IMR-90 (cell line): ENCODE data around the gene MAPK8IP1. TPM values are rescaled to one million over a fixed set of nuclear protein-coding genes. Genes with fewer than 3 reads are reported as not detected.

Experiments
- ATAC-seq: fragments of 200-7000 bp; cut with Tn5 transposase; 2 replicates; pipeline ENCODE4 v1.9.1; 2020; ENCODE audit warnings: low read depth, mild to moderate bottlenecking, moderate library complexity
- BruUV-seq: library from RNA; stranded (reverse); fragments of 400-500 nt; replicated peaks from 2 replicates; lab custom pipeline; 2021; lab: Mats Ljungman, UMichigan
- CTCF ChIA-PET: fragments of 300-600 bp; formaldehyde crosslinking; extraction: SDS; loops from one replicate; lab custom pipeline; 2021; ENCODE audit warnings: antibody characterized with exemption; lab: Yijun Ruan, JAX
- POLR2A ChIA-PET: fragments of 300-600 bp; sonication (Branson Sonifier 250); formaldehyde crosslinking; loops from one replicate; lab custom pipeline; 2022; ENCODE audit warnings: antibody characterized with exemption; ENCODE audit not compliant: unreplicated experiment; lab: Charles Lee
- DNase-seq: peaks from one replicate; pipeline ENCODE4 v3.0.0; 2013
- H2AFZ ChIP-seq: replicated peaks from 2 replicates; pipeline ENCODE3; 2013; ENCODE audit warnings: low read length, mild to moderate bottlenecking; ENCODE audit not compliant: poor library complexity
- H2AK5ac ChIP-seq: 2 replicates; pipeline ENCODE4 v1.6.1; 2013; ENCODE audit warnings: low read depth, low read length, inconsistent platforms
- H2AK9ac ChIP-seq: replicated peaks from 2 replicates; pipeline ENCODE3; 2013; ENCODE audit warnings: mild to moderate bottlenecking, low read depth, low read length, moderate library complexity; ENCODE audit not compliant: poor library complexity
- H2BK120ac ChIP-seq: 2 replicates; pipeline ENCODE4 v1.6.1; 2013; ENCODE audit warnings: low read depth, low read length, inconsistent platforms
- H2BK15ac ChIP-seq: 3 replicates; pipeline ENCODE4 v1.6.1; 2013; ENCODE audit warnings: low read depth, low read length, inconsistent platforms
- H2BK20ac ChIP-seq: 2 replicates; pipeline ENCODE4 v1.6.1; 2013; ENCODE audit warnings: low read depth, mild to moderate bottlenecking, inconsistent platforms, low read length, moderate library complexity
- H2BK5ac ChIP-seq: 2 replicates; pipeline ENCODE4 v1.6.1; 2013; ENCODE audit warnings: mild to moderate bottlenecking, low read depth, low read length, inconsistent platforms; ENCODE audit not compliant: poor library complexity, severe bottlenecking
- H3K14ac ChIP-seq: replicated peaks from 2 replicates; pipeline ENCODE4 v1.6.1; 2013; ENCODE audit warnings: low read depth, low read length, inconsistent platforms
- H3K18ac ChIP-seq: 2 replicates; pipeline ENCODE4 v1.6.1; 2013; ENCODE audit warnings: low read depth, low read length, control low read depth
- H3K23ac ChIP-seq: 2 replicates; pipeline ENCODE4 v1.6.1; 2013; ENCODE audit warnings: low read depth, low read length, inconsistent platforms
- H3K27ac ChIP-seq: 2 replicates; pipeline ENCODE4 v1.5.1; 2013; ENCODE audit warnings: mild to moderate bottlenecking, control low read depth, low read length; ENCODE audit not compliant: insufficient read depth
- H3K27me3 ChIP-seq: 2 replicates; pipeline ENCODE4 v1.6.1; 2013; ENCODE audit warnings: low read length; ENCODE audit not compliant: control insufficient read depth, insufficient read depth
- H3K36me3 ChIP-seq: 2 replicates; pipeline ENCODE4 v1.6.1; 2013; ENCODE audit warnings: low read length, mixed read lengths; ENCODE audit not compliant: control insufficient read depth, insufficient read depth
- H3K4ac ChIP-seq: 2 replicates; pipeline ENCODE4 v1.6.1; 2013; ENCODE audit warnings: low read depth, low read length, inconsistent platforms
- H3K4me1 ChIP-seq: 2 replicates; pipeline ENCODE4 v1.6.1; 2013; ENCODE audit warnings: low read length, mixed read lengths; ENCODE audit not compliant: control insufficient read depth, insufficient read depth
- H3K4me2 ChIP-seq: 2 replicates; pipeline ENCODE4 v1.6.1; 2013; ENCODE audit warnings: low read depth, mild to moderate bottlenecking, control low read depth, low read length, moderate library complexity
- H3K4me3 ChIP-seq: 2 replicates; pipeline ENCODE4 v1.5.1; 2013; ENCODE audit warnings: low read depth, mild to moderate bottlenecking, control low read depth, low read length, moderate library complexity; ENCODE audit not compliant: insufficient read depth
- H3K56ac ChIP-seq: 2 replicates; pipeline ENCODE4 v1.6.1; 2013; ENCODE audit warnings: low read length, inconsistent platforms; ENCODE audit not compliant: insufficient read depth; ENCODE audit errors: extremely low read depth
- H3K79me1 ChIP-seq, 2 experiments: 2 replicates each; pipeline ENCODE4 v1.6.1; 2013; ENCODE audit warnings: low read length in 2 of 2, inconsistent platforms in 1 of 2, low read depth in 1 of 2
- H3K9ac ChIP-seq: 2 replicates; pipeline ENCODE4 v1.6.1; 2013; ENCODE audit warnings: low read depth, low read length, control low read depth
- H3K9me1 ChIP-seq: 2 replicates; pipeline ENCODE4 v1.6.1; 2013; ENCODE audit warnings: low read length, inconsistent platforms; ENCODE audit not compliant: insufficient read depth
- H3K9me3 ChIP-seq: 2 replicates; pipeline ENCODE4 v1.6.1; 2013; ENCODE audit warnings: low read length; ENCODE audit not compliant: control insufficient read depth, insufficient read depth
- H4K20me1 ChIP-seq: 2 replicates; pipeline ENCODE4 v1.6.1; 2013; ENCODE audit warnings: low read length, inconsistent platforms; ENCODE audit not compliant: insufficient read depth
- H4K5ac ChIP-seq: 2 replicates; pipeline ENCODE4 v1.6.1; 2013; ENCODE audit warnings: mild to moderate bottlenecking, low read depth, low read length, control low read depth
- H4K8ac ChIP-seq, 2 experiments: 2 replicates each; pipeline ENCODE4 v1.6.1; 2013; ENCODE audit warnings: low read depth in 2 of 2, low read length in 2 of 2, control low read depth in 1 of 2, inconsistent platforms in 1 of 2
- H4K91ac ChIP-seq: 2 replicates; pipeline ENCODE4 v1.6.1; 2013; ENCODE audit warnings: low read depth, low read length, inconsistent platforms; ENCODE audit not compliant: insufficient read depth
- BHLHE40 ChIP-seq: fragments of 150-350 bp; IDR thresholded peaks from 2 replicates; pipeline ENCODE4 v1.6.1; 2016; ENCODE audit warnings: mild to moderate bottlenecking, low read depth, low read length
- ELK1 ChIP-seq: fragments of 150-350 bp; IDR thresholded peaks from 2 replicates; pipeline ENCODE4 v1.6.1; 2016; ENCODE audit warnings: low read depth, mild to moderate bottlenecking, low read length, moderate library complexity, borderline replicate concordance
- FOS ChIP-seq: fragments of 150-350 bp; IDR thresholded peaks from 2 replicates; pipeline ENCODE4 v1.6.1; 2016; ENCODE audit warnings: low read depth, low read length
- MXI1 ChIP-seq: IDR thresholded peaks from 2 replicates; pipeline ENCODE4 v1.6.1; 2012; ENCODE audit warnings: low read depth, mild to moderate bottlenecking, low read length, moderate library complexity, borderline replicate concordance
- POLR2A ChIP-seq: IDR thresholded peaks from 2 replicates; pipeline ENCODE4 v1.6.1; 2012; ENCODE audit warnings: mild to moderate bottlenecking, low read depth, low read length
- RAD21 ChIP-seq: IDR thresholded peaks from 2 replicates; pipeline ENCODE4 v1.6.1; 2012; ENCODE audit warnings: low read length, improper control_type of control experiment
- RCOR1 ChIP-seq: IDR thresholded peaks from 2 replicates; pipeline ENCODE4 v1.6.1; 2012; ENCODE audit warnings: mild to moderate bottlenecking, low read length, improper control_type of control experiment; ENCODE audit not compliant: insufficient replicate concordance
- SMC3 ChIP-seq: fragments of 150-350 bp; IDR thresholded peaks from 2 replicates; pipeline ENCODE4 v1.6.1; 2016; ENCODE audit warnings: low read depth, mild to moderate bottlenecking, antibody characterized with exemption, low read length, moderate library complexity
- WGBS, 2 experiments: methylation state at CpG; one replicate each; pipeline versions ENCODE4 v1.1.5 to v1.1.7; 2013; ENCODE audit warnings: missing lambda C conversion rate in 2 of 2; ENCODE audit not compliant: insufficient read length in 1 of 2; ENCODE audit errors: extremely low coverage in 2 of 2; 5-methylcytosine and 5-hydroxymethylcytosine counted together
- dilution Hi-C: fragments of 300-500 bp; cut with HindIII; formaldehyde crosslinking; loops from one replicate; pipeline ENCODE4 v1.14.3; 2018; ENCODE audit warnings: low sequenced_read_pairs; ENCODE audit not compliant: unreplicated experiment
- in situ Hi-C: fragments of 300-500 bp; cut with MboI; formaldehyde crosslinking; loops from 3 replicates; pipeline ENCODE4 v1.14.3; 2019; ENCODE audit warnings: low sequenced_read_pairs, inconsistent platforms, mixed read lengths
- intact Hi-C: fragments of 100-400 bp; cut with micrococcal nuclease; formaldehyde crosslinking; loops from 2 replicates; pipeline ENCODE4 v1.10.0; 2022
- polyA plus RNA-seq, 3 experiments: library from polyadenylated mRNA; depleted of rRNA; stranded (reverse); fragments of >200 nt; gene quantifications; 2 replicates each; pipeline ENCODE4 v1.2.3, GENCODE V29; 2012; ENCODE audit warnings: low replicate concordance in 1 of 3
- total RNA-seq: library from RNA; depleted of rRNA; stranded (reverse); fragments of >200 nt; gene quantifications from 2 replicates; pipeline ENCODE4 v1.2.3, GENCODE V29; 2012

Gene MAPK8IP1
- total and polyA plus RNA-seq, 2 of the 4 experiments (the other 2 are of a cell fraction): 6.5 to 9.6 TPM

GRCh38 chr11:45859661-45860140 is 25.8 kb upstream of the MAPK8IP1 start (continued):
- TF ChIP-seq ELK1: no peak
- TF ChIP-seq MXI1: peak; percentile 89

DNA sequence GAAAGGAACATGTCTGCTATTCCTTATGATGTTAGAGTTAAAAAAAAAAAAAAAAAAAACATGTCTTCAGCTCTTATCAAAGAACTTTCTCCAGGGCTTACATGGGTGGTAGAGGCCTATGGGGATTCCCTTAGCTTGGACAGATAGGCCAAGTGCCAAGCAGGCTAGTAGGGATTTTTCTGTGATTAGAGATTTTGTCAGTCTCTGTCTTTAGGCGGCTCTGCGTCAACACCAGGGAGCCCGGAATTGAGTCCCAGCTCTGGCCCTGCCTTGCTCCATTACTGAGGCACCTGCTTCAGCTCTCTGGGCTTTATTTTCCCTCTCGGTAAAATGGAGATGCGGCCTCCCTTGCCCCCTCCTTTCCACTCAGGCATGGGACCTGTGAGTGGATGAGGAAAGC is 25.1 kb upstream of the MAPK8IP1 start:
- POLR2A ChIA-PET: interaction anchor here (0.6 kb wide), 1 partner anchor 809 kb away, joined by 5 read pairs; no protein-coding TSS in a partner anchor
- H3K4me3 ChIP-seq: no peak overlapping the region
- H2BK20ac ChIP-seq: peak overlapping the region; percentile 81; the same call in 1 of the 2 replicates
- H3K27ac ChIP-seq: peak overlapping the region; percentile 97
- peaks cover 24% of the 10 kb centered on the region for H3K9me1 ChIP-seq
- DNase-seq (no peak), ATAC-seq (no peak)
- peak overlapping the region; percentile 71 for H3K56ac ChIP-seq
- H4K5ac ChIP-seq: peak overlapping the region; percentile 70
- peak overlapping the region; percentile 48; the same call in 1 of the 3 replicates for H2BK15ac ChIP-seq
- dilution Hi-C loops: no loop called here
- peak overlapping the region; percentile 37; the same call in 1 of the 2 replicates for H3K9ac ChIP-seq
- H3K9me3 ChIP-seq: no peaks in the 10 kb centered on the region
- H3K36me3 ChIP-seq: peaks cover 33% of the 10 kb centered on the region
- peak overlapping the region; percentile 35 for H3K4me2 ChIP-seq
- H4K8ac ChIP-seq: peak overlapping the region in 1 of 2 experiments; percentile 70; a peak in 3 of 4 replicates
- H4K20me1 ChIP-seq: peaks cover 7% of the 10 kb centered on the region
- H3K14ac ChIP-seq: peak overlapping the region; percentile 83
- TF ChIP-seq RCOR1 (no peak), ELK1 (no peak), POLR2A (no peak), BHLHE40 (no peak), FOS (no peak), RAD21 (no peak), SMC3 (no peak)
- H3K23ac ChIP-seq: peak overlapping the region; percentile 82; the same call in 1 of the 2 replicates
- H3K4me1 ChIP-seq: peaks cover 33% of the 10 kb centered on the region
- peak overlapping the region; percentile 86 for H2BK120ac ChIP-seq
- no CpG with 5 or more reads among the region's 5 CpGs for WGBS, 2 experiments
- intact Hi-C loops: no loop called here
- peak overlapping the region; percentile 86 for H2BK5ac ChIP-seq
- no peak overlapping the region for H2AFZ ChIP-seq
- in situ Hi-C loops: no loop called here
- peak overlapping the region; percentile 87 for H3K4ac ChIP-seq
- peak overlapping the region; percentile 48 for H3K18ac ChIP-seq
- no TSS peak for BruUV-seq
- H3K27me3 ChIP-seq: no peaks in the 10 kb centered on the region
- CTCF ChIA-PET: interaction anchor here (0.9 to 4.4 kb wide), 3 partner anchors 12 to 18 kb away, joined by 3 to 26 read pairs (median 6); partner anchors contain the start of gene CRY2
- H4K91ac ChIP-seq: peak overlapping the region; percentile 83
- H3K79me1 ChIP-seq: peaks cover 9 to 43% of the 10 kb centered on the region in 2 experiments
- H2AK5ac ChIP-seq: peak overlapping the region; percentile 29
- peak overlapping the region; percentile 69 for H2AK9ac ChIP-seq
